Liver (tissue), 9 donors: Measurements from ENCODE around the gene ARFGAP3. TPM values are rescaled to one million over a fixed set of nuclear protein-coding genes. Genes with fewer than 3 reads are reported as not detected.
"Not testable (repeated sequence)": the region's sequence is repeated elsewhere in the genome, so short reads cannot be mapped to it uniquely, and the experiment has no call there.

ENCODE experiments used
- DNase-seq: peaks from one replicate; pipeline ENCODE4 v3.0.0-alpha.2; 2017; ENCODE audit warnings: low spot score
- H3K27ac ChIP-seq, 2 donors: one replicate each; pipeline ENCODE4 v1.7.0; 2013; ENCODE audit warnings: inconsistent platforms in 2 of 2, low read length in 2 of 2, control low read depth in 1 of 2, low read depth in 1 of 2, mild to moderate bottlenecking in 1 of 2
- H3K27me3 ChIP-seq, 4 donors: one replicate each; pipeline versions ENCODE4 v1.6.1 to v1.7.0; 2013; ENCODE audit warnings: low read length in 3 of 4, inconsistent platforms in 1 of 4, mild to moderate bottlenecking in 1 of 4, moderate library complexity in 1 of 4; ENCODE audit not compliant: control insufficient read depth in 4 of 4, insufficient read depth in 4 of 4
- H3K36me3 ChIP-seq, 4 donors: one replicate each; pipeline versions ENCODE4 v1.6.1 to v1.7.0; 2013; ENCODE audit warnings: low read length in 3 of 4, mild to moderate bottlenecking in 3 of 4, low read depth in 1 of 4, moderate library complexity in 1 of 4; ENCODE audit not compliant: control insufficient read depth in 4 of 4, insufficient read depth in 3 of 4
- H3K4me1 ChIP-seq, 4 donors: one replicate each; pipeline versions ENCODE4 v1.6.1 to v1.7.0; 2013; ENCODE audit warnings: low read length in 3 of 4, mild to moderate bottlenecking in 3 of 4, moderate library complexity in 1 of 4; ENCODE audit not compliant: control insufficient read depth in 4 of 4, insufficient read depth in 4 of 4
- H3K4me3 ChIP-seq, 3 donors: one replicate each; pipeline versions ENCODE4 v1.6.1 to v1.7.0; 2013; ENCODE audit warnings: low read length in 3 of 3, control low read depth in 1 of 3, low read depth in 1 of 3, mild to moderate bottlenecking in 1 of 3
- H3K9ac ChIP-seq, 2 donors: one replicate each; pipeline ENCODE4 v1.7.0; 2013; ENCODE audit warnings: low read length in 2 of 2, mild to moderate bottlenecking in 2 of 2, moderate library complexity in 2 of 2, control low read depth in 1 of 2, low read depth in 1 of 2
- H3K9me3 ChIP-seq, 4 donors: one replicate each; pipeline versions ENCODE4 v1.6.1 to v1.7.0; 2013; ENCODE audit warnings: low read length in 3 of 4; ENCODE audit not compliant: control insufficient read depth in 4 of 4
- CTCF ChIP-seq: fragments of 150-350 bp; IDR thresholded peaks from 2 replicates; pipeline ENCODE4 v1.5.1; 2017; ENCODE audit warnings: improper control_type of control experiment, low read depth, low read length; ENCODE audit not compliant: missing input control
- EGR1 ChIP-seq, 2 donors: IDR thresholded peaks; 2 replicates each; pipeline ENCODE4 v1.6.1; 2016 to 2018; ENCODE audit warnings: antibody characterized with exemption in 2 of 2, low read depth in 2 of 2
- FOXA1 ChIP-seq: IDR thresholded peaks from 2 replicates; pipeline ENCODE4 v1.6.1; 2016; ENCODE audit warnings: antibody characterized with exemption
- FOXA2 ChIP-seq: IDR thresholded peaks from 2 replicates; pipeline ENCODE4 v1.6.1; 2016; ENCODE audit warnings: antibody characterized with exemption
- GABPA ChIP-seq, 2 donors: IDR thresholded peaks in 1 of 2; conservative IDR thresholded peaks in 1 of 2; 2 replicates each; pipeline ENCODE4 v1.6.1; 2016; ENCODE audit warnings: antibody characterized with exemption in 2 of 2, mild to moderate bottlenecking in 1 of 2, moderate library complexity in 1 of 2
- HNF4A ChIP-seq, 2 donors: conservative IDR thresholded peaks; 2 replicates each; pipeline ENCODE4 v1.6.1; 2016; ENCODE audit warnings: antibody characterized with exemption in 2 of 2, mild to moderate bottlenecking in 2 of 2
- JUND ChIP-seq, 2 donors: IDR thresholded peaks; 2 replicates each; pipeline ENCODE4 v1.6.1; 2016; ENCODE audit warnings: antibody characterized with exemption in 2 of 2
- NR2F2 ChIP-seq: IDR thresholded peaks from 2 replicates; pipeline ENCODE4 v1.6.1; 2016; ENCODE audit warnings: antibody characterized with exemption
- RAD21 ChIP-seq, 2 donors: IDR thresholded peaks; 2 replicates each; pipeline ENCODE4 v1.6.1; 2016; ENCODE audit warnings: antibody characterized with exemption in 2 of 2, mild to moderate bottlenecking in 2 of 2
- REST ChIP-seq: IDR thresholded peaks from 2 replicates; pipeline ENCODE4 v1.6.1; 2016; ENCODE audit warnings: antibody characterized with exemption, mild to moderate bottlenecking
- RXRA ChIP-seq, 2 donors: IDR thresholded peaks; 2 replicates each; pipeline ENCODE4 v1.6.1; 2017 to 2018; ENCODE audit warnings: antibody characterized with exemption in 2 of 2, mild to moderate bottlenecking in 1 of 2
- SP1 ChIP-seq: IDR thresholded peaks from 2 replicates; pipeline ENCODE4 v1.6.1; 2018; ENCODE audit warnings: antibody characterized with exemption, mild to moderate bottlenecking
- TAF1 ChIP-seq: conservative IDR thresholded peaks from 2 replicates; pipeline ENCODE4 v1.6.1; 2016; ENCODE audit warnings: antibody characterized with exemption, mild to moderate bottlenecking
- YY1 ChIP-seq: IDR thresholded peaks from 2 replicates; pipeline ENCODE4 v1.6.1; 2016; ENCODE audit warnings: antibody characterized with exemption, mild to moderate bottlenecking
- WGBS: extraction: QIAGEN DNeasy Blood & Tissue Kit; methylation state at CpG from one replicate; pipeline ENCODE4 v1.1.7; 2013; 5-methylcytosine and 5-hydroxymethylcytosine counted together
- polyA plus RNA-seq, 2 donors: library from polyadenylated mRNA; stranded (reverse) in 1 of 2; unstranded in 1 of 2; fragments of 200-250 nt in 1 of 2; fragments of >200 nt in 1 of 2; fragmentation: Nextera tagmentation in 1 of 2; extraction: Ambion mirVana in 1 of 2; gene quantifications; one replicate each; pipeline versions ENCODE4 v1.2.1 to v1.2.3, GENCODE V29; 2013 to 2015
- total RNA-seq, 2 donors: library from RNA; depleted of rRNA; stranded (reverse); fragments of >200 nt; gene quantifications; one replicate each; pipeline ENCODE4 v1.2.3, GENCODE V29; 2014
- TF ChIP-seq, protein P1 (sequence below): IDR thresholded peaks from 2 replicates; pipeline ENCODE4 v1.6.1; 2016; ENCODE audit warnings: antibody characterized with exemption
- TF ChIP-seq, protein P2 (sequence below): IDR thresholded peaks from 2 replicates; pipeline ENCODE4 v1.6.1; 2016; ENCODE audit warnings: antibody characterized with exemption
- TF ChIP-seq, protein P3 (sequence below): IDR thresholded peaks from 2 replicates; pipeline ENCODE4 v1.6.1; 2016; ENCODE audit warnings: antibody characterized with exemption
- donor health status: healthy.
- donor health status: healthy.
- donor health status: healthy.
- donor health status: healthy.
- donor health status: healthy.

Gene ARFGAP3
- total and polyA plus RNA-seq, 4 donors, result 18.2 to 55.1 (median 27.5) TPM

DNA sequence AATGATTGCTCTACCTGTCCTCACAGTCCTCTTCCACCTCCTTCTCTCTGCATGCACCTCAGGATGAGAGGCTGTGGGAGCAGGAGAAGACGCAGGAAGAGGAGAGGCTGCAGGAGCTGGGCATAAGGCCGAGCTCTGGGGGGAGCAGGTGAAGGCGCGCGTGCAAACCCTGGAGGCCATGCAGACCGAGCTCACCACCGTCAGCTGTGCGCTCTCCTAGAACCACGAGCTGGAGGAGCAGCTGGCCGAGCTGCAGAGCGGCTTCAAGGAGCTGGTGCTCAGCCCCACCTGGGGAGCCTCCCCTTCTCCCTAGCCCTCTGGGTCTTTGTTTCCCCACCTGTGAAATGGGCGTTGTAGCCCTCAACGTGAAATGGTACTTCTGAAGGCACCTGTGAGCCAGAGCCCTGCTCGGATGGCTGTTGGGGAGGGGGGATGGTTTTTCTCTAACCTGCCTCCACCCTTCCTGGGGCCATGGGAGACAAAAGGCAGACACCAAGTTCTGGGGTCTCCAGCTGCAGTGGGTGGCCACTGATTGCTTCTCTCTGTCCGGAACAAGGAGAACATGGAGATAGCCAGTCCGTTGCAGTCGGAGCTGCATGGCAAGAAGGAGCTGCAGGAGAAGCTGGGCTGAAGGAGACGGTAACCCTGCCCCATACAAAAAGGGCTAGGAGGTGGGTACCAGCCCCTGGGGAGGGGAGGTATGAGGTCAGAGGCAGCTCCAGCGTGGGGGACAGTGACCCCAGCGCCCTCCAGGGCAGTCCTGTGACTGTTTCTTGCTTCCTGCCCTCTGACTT is 71.2 kb downstream of the ARFGAP3 start (continued):
- TF ChIP-seq, protein P1, sequence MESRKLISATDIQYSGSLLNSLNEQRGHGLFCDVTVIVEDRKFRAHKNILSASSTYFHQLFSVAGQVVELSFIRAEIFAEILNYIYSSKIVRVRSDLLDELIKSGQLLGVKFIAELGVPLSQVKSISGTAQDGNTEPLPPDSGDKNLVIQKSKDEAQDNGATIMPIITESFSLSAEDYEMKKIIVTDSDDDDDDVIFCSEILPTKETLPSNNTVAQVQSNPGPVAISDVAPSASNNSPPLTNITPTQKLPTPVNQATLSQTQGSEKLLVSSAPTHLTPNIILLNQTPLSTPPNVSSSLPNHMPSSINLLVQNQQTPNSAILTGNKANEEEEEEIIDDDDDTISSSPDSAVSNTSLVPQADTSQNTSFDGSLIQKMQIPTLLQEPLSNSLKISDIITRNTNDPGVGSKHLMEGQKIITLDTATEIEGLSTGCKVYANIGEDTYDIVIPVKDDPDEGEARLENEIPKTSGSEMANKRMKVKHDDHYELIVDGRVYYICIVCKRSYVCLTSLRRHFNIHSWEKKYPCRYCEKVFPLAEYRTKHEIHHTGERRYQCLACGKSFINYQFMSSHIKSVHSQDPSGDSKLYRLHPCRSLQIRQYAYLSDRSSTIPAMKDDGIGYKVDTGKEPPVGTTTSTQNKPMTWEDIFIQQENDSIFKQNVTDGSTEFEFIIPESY, result no peak

- H3K27me3 ChIP-seq, H3K4me1 ChIP-seq, H3K9ac ChIP-seq, DNase-seq, H3K4me3 ChIP-seq, H3K36me3 ChIP-seq, H3K9me3 ChIP-seq, H3K27ac ChIP-seq: not testable (repeated sequence)
- 89% methylated on average over 9 of the region's 9 CpGs for WGBS
Observed at GRCh38 chr22:42782306-42782705, 74.8 kb downstream of the ARFGAP3 start.

GRCh38 chr22:42780070-42780540 is 77.0 kb downstream of the ARFGAP3 start:
- H3K27ac ChIP-seq, result no peak overlapping the region
- H3K4me1 ChIP-seq, result no peaks in the 10 kb centered on the region
- no peak overlapping the region for H3K4me3 ChIP-seq
- H3K36me3 ChIP-seq, result no peaks in the 10 kb centered on the region
- TF ChIP-seq HNF4A (conservative IDR thresholded peaks at IDR 0.05) (peak in 1 of 2 donors; percentile 14), SP1 (no peak), GABPA (IDR thresholded peaks at IDR 0.05 in 1 of 2, conservative IDR thresholded peaks at IDR 0.05 in 1 of 2) (no peak), RAD21 (IDR thresholded peaks at IDR 0.05) (peak; percentile 93 to 95), NR2F2 (no peak), TAF1 (no peak), FOXA2 (no peak), CTCF (peak; percentile 95), FOXA1 (no peak), EGR1 (IDR thresholded peaks at IDR 0.05; ENCODE audit: low read depth in 2 of 2) (no peak), RXRA (IDR thresholded peaks at IDR 0.05) (no peak), REST (no peak), YY1 (no peak), JUND (IDR thresholded peaks at IDR 0.05) (no peak)
- TF ChIP-seq, protein P2, sequence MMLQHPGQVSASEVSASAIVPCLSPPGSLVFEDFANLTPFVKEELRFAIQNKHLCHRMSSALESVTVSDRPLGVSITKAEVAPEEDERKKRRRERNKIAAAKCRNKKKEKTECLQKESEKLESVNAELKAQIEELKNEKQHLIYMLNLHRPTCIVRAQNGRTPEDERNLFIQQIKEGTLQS, result no peak
- TF ChIP-seq, protein P1, result no peak
- TF ChIP-seq, protein P3, sequence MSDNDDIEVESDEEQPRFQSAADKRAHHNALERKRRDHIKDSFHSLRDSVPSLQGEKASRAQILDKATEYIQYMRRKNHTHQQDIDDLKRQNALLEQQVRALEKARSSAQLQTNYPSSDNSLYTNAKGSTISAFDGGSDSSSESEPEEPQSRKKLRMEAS, result no peak
- WGBS, result 28% methylated on average over 6 of the region's 6 CpGs
- H3K9me3 ChIP-seq, result no peaks in the 10 kb centered on the region
- DNase-seq, result no peak
- H3K27me3 ChIP-seq, result no peaks in the 10 kb centered on the region
- no peak overlapping the region for H3K9ac ChIP-seq
